GM19025 (cell line): ENCODE results near the gene PFKP.
"Not testable (repeated sequence)": the region's sequence is repeated elsewhere in the genome, so short reads cannot be mapped to it uniquely, and the experiment has no call there.

Experiments
- ATAC-seq: cut with Tn5 transposase; IDR thresholded peaks from one replicate; pipeline ENCODE4 v1.9.1; 2021; ENCODE audit warnings: mild to moderate bottlenecking, low read depth, moderate library complexity; ENCODE audit not compliant: unreplicated experiment

The PFKP gene

GRCh38 chr10:3147117-3147820 lies 79.9 kb downstream of the PFKP start:
- ATAC-seq = no peak

DNA sequence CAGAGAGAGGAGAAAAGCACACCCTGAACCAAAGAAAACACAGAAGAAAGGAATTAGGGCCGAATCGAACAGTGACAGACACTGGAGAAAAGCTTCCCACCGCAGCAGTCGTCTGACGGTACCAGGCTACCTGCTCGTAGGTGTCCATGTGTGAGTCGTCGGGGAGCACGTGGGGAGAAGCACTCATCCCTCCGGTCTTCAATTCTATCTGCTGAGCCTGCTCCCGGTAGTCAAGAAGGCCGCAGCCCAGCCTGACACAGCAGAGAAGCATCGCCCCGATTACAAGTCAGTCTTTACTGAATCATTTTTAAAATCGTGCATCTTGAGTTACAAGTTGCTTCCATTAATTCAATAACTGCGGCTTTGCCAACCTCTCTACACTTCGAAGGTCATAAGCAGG lies 80.7 kb downstream of the PFKP start:
- ATAC-seq = no peak

- ATAC-seq = no peak
These were observed 81.6 kb downstream of the PFKP start for GRCh38 chr10:3148994-3149393.

GRCh38 chr10:3149918-3150317 lies 82.6 kb downstream of the PFKP start:
- ATAC-seq = no peak

DNA sequence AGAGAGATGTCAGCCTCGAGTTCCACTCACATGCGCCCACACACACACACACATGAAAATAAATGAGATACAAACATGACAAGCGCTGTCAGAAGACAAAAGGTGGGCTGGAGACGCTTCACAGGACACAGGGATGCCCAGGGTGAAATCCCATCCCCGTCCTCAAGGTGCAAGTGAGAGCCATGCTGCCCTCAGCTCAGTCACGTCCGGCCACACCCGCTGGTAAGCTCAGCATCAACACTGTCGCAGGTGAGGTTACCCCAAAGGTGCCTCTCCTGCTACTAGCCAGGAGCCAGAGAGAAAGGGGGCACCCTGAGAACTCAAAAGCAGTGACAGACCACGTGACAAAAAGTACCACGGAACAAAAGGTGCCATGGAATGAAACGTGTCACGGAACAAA lies 83.0 kb downstream of the PFKP start:
- ATAC-seq = no peak

DNA sequence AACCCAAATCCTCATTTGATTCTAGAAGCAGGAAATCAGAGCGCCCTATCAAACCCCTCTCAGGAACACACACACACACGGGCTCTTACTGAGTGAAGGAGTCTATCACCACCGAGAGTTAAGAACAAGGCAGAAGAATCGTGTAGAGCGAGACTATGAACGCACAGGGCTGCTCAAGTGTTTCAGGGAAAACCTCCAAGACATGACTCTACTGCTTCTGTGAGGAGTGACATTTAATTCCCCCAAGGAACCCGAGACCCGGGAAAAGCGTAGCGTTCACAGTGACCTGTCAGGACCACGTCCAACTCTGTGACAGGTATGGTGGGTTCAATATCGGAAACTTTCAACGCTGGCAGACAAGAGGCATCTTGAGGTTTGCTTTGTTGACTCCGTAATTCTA lies 83.6 kb downstream of the PFKP start:
- no peak for ATAC-seq

- ATAC-seq = no peak
These were observed 84.7 kb downstream of the PFKP start for GRCh38 chr10:3151889-3152565.

DNA sequence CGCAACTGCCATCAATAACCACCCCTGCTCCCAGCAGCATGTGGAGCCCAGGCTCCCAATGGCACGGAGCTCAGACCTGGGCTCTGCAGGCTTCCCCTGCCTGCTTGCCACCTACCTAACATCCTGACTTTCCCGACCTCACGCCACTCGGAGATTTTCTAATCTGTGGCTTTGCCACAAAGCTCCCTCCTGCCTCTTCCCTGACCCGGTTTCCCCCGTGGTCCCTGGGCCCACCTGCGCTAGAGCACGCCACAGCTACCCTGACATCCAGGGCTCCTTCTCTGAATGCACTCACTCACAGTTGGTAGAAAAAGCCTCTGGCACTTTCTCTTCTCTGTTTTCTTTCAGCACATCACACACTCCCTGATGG lies 85.2 kb downstream of the PFKP start:
- ATAC-seq = no peak

DNA sequence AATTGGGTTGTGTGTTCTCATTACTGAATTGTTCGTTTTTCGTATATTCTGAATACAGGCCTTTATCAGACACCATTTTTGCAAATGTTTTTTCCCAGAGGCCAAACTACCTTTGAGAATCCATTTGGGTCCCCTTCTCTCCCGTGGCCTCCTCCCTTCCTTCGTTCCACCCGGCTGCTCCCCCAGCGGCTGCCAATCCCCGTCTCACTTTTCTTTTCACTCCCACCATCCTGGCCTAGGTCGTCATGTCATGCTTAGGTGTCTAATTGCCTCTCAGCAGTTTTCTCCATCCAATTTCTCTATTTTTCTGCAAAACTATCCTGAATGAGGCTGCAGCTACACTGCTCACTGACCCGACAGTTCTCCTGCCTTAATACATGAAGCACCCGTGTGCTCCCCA lies 87.3 kb downstream of the PFKP start:
- ATAC-seq = no peak

GRCh38 chr10:3159152-3159551 lies 91.8 kb downstream of the PFKP start:
- no peak for ATAC-seq

GRCh38 chr10:3162533-3162932 lies 95.2 kb downstream of the PFKP start:
- ATAC-seq = no peak

DNA sequence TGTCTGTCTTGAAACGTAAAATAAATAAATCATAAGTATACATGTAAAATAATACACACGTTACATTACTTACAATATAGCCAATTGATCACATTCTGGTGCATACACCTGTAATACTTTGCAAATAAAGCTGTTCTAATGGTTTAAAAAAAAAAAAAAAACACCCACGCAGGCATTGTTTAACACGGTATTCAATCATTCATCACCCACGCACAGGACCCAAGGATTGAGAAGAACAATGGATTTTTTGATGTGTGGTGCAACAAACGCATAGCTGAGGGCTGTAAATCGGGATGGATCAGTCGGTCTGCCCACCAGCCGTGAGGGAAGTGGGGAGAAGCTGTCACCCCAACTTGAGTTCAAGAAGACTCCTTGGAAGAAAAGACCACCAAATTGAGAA lies 96.5 kb downstream of the PFKP start:
- ATAC-seq = no peak

GRCh38 chr10:3165196-3165595 lies 97.8 kb downstream of the PFKP start:
- no peak for ATAC-seq

- no peak for ATAC-seq
These were observed 99.3 kb downstream of the PFKP start for GRCh38 chr10:3166496-3167290.

DNA sequence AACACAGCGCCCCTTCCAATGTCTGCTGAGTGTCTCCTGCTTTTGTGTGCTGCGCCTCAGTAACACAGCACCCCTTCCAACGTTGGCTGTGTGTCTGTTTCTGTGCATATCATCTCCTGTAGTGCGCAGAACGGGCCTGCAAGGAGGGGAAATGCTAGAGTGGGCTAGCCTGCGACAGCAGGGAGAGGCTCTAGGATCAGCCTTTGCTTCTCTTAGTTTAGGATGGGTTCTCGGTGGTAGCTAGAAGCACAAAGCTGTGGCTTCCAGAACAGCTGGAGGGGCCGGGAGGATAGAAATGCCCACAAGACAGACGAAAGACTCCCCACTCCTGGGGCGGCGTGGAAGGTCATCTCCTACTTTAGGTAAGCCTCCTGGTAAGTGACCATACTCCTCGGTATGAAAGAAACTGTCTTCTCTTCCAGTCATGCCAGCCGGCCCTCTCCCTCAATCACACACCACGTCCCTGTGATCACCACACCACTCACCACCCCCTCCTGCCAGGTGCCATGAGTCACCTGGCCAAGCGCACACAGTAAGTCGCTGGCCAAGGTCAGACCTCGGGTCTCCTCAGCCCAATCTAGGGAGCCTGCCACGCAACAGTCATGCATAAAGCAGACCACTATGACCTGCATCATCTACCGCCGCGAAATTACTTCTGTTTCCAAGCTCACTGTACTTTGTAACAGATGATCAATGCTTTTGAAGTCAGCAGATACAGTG lies 100.4 kb downstream of the PFKP start:
- ATAC-seq = no peak

DNA sequence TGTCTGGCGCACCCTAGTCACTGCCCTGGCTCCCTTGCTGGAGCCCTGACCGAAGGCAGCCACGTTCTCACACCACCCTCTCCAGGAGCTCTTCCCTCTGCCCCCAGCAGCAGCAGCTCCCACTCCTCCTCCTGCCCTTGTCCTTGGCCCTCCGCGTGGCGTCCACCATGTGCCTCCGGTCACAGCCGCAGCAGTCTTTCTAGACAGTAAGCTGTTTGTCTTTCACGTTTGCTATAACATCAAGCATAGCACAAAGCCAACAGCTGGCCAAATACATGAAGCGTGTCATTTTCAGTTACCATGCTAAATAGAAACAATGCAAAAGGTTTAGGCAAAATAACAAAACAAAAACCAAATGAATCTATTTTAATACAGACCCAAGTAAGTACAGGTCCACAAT lies 101.9 kb downstream of the PFKP start:
- no peak for ATAC-seq

- no peak for ATAC-seq
These were observed 102.3 kb downstream of the PFKP start for GRCh38 chr10:3169673-3170072.

- ATAC-seq = not testable (repeated sequence)
These were observed 104.1 kb downstream of the PFKP start for GRCh38 chr10:3171488-3171887.

DNA sequence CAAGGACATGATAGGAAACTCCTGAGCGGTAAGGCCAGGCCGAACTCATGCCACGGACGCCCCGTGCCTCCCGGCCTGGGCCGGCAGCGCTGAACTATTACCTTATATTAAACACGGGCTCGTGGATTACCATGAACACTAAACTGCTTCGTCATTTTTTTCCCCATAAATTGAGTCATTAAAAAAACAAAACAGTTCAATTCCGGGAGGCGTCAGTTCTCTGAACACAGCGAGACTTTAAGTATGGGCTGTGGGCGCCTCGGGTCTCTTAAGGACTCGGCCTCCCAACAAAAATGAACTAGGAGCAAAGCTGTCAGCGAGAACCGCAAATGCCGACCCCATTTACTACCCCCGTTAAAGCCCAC lies 104.7 kb downstream of the PFKP start:
- ATAC-seq = no peak

- peak; percentile 95 for ATAC-seq
These were observed 105.3 kb downstream of the PFKP start, which contains the start of gene PITRM1 for GRCh38 chr10:3172446-3173170. TSS of gene PITRM1 (minus strand) at chr10:3172782. CDS start at chr10:3172772, 10 bp downstream.
